VCaP (cell line): Measurements from ENCODE around the gene REEP6.

ENCODE experiments used
- H3K27ac ChIP-seq: fragments of 450-650 bp; 2 replicates; pipeline ENCODE4 v1.5.1; 2017
- TF ChIP-seq, protein P1 (sequence below): fragments of 450-650 bp; conservative IDR thresholded peaks from 2 replicates; pipeline ENCODE4 v1.5.1; 2017; ENCODE audit warnings: mild to moderate bottlenecking, moderate library complexity

The REEP6 gene

DNA sequence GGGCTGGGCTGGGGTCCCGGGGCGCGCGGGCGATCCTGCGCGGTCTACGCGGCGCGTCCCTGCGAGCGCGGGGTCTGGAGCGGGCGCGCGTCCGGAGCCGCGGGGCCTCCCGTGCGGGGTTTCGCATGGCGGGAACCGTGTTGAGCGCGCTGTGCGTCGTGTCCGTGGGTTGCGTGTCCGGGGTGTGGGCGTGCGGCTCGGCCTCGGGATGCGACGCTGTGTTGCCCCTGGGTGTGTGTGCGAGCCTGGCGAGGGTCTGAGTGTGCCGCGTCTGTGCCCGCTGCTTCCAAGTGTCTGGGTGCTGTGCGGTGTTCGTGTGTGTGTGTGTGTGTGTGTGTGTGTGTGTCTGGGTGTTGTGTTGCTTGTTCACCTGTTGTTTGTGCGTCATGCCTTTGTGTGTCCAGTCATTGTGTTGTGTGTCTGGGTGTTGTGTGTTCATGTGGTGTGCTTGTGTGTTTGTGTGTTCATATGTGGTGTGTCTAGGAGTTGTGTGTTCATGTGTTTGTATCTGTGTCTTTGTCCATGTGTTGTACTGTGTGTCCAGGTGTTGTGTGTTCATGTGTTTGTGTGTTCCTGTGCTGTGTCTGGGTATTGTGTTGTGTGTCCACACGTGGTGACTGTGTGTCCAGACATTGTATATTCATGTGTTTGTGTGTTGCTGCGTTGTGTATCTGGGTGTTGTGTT, 33.4 kb downstream of the REEP6 start:
- TF ChIP-seq, protein P1, sequence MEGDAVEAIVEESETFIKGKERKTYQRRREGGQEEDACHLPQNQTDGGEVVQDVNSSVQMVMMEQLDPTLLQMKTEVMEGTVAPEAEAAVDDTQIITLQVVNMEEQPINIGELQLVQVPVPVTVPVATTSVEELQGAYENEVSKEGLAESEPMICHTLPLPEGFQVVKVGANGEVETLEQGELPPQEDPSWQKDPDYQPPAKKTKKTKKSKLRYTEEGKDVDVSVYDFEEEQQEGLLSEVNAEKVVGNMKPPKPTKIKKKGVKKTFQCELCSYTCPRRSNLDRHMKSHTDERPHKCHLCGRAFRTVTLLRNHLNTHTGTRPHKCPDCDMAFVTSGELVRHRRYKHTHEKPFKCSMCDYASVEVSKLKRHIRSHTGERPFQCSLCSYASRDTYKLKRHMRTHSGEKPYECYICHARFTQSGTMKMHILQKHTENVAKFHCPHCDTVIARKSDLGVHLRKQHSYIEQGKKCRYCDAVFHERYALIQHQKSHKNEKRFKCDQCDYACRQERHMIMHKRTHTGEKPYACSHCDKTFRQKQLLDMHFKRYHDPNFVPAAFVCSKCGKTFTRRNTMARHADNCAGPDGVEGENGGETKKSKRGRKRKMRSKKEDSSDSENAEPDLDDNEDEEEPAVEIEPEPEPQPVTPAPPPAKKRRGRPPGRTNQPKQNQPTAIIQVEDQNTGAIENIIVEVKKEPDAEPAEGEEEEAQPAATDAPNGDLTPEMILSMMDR: no peak
- no peak overlapping the region for H3K27ac ChIP-seq

DNA sequence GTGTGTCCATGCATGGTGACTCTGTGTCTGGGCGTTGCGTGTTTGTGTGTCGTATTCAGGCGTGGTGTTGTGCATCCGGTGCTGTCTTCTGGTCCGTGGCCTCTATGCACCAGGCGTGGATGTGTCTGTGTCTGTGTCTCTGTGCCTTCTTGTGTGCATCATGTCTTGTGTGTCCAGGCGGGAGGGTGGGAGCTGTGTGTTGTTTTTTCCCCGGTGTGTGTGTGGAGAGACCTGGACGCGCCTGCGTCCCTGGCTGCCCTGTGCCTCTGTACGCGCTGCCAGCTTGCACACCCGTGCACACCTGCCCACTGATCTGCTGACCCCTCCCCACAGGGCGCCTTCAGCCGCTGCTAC, 34.0 kb downstream of the REEP6 start:
- TF ChIP-seq, protein P1: no peak
- H3K27ac ChIP-seq: no peak overlapping the region

DNA sequence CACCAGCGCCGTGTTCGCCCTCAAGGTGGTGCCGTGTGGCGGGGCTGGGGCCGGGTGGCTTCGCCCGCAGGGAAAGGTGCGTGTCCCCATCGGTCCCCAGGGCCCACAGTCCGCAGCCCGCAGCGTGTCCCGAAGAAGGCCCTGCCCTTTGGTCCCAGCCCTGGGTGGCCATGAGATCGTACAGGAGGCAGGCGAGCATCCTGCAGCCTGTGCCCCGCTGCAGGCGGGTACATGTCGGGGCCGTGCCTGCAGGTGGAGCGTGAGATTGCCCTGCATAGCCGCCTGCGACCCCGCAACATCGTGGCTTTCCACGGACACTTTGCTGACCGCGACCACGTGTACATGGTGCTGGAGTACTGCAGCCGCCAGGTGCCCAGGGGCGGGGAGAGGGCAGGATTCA, 34.4 kb downstream of the REEP6 start:
- no peak overlapping the region for H3K27ac ChIP-seq
- TF ChIP-seq, protein P1: no peak

DNA sequence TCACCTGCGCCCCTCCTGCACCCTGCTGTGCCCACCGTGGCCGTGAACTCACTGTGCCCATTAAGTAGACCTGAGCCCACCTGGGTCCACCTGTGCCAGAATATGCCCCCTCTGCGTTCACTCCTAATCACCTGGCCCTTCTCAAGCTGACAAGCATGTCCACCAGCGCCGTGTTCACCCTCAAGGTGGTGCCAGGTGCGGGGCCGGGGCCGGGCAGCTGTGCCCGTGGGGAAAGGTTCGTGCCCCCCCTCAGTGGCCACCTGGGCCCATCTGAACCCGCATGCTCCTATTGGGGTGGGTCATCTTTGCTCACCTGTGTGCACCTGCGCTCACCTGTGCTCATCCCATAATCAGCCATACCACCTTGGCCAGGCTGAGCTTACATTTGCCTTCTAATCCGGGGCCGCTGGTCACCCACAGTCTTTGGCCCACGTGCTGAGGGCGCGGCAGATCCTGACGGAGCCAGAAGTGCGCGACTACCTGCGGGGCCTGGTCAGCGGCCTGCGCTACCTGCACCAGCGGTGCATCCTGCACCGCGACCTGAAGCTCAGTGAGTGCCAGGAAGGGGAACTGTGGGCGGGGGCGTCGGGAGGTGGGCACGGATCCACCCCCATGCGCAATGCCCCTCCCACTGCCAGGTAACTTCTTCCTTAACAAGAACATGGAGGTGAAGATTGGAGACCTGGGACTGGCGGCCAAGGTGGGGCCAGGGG, 35.2 kb downstream of the REEP6 start:
- TF ChIP-seq, protein P1: no peak
- no peak overlapping the region for H3K27ac ChIP-seq

DNA sequence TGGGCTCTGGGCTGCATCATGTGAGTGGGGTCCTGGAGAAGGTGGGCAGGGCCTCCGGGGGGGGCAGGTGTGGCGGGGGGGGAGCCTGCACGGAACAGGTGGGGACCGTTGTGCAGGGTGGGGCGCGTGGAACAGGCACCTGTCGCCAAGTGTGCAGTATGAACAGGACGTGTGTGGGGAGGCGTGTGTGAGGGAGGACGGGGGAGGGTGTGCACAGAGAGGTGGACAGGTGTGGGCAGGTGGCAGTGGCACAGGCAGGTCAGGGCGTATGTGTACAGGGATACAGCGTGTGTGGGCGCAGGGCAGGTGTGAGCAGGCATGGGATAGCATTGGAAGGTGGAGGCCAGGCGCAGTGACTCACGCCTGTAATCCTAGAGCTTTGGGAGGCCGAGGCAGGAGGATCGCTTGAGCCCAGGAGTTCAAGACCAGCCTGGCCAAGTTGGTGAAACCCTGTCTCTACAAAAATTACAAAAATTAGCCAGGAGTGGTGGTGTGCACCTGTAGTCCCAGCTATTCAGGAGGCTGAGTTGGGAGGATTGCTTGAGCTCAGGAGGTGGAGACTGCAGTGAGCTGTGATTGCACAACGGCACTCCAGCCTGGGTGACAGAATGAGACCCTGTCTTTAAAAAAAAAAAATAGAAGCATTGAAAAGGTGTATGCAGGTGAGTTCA, 36.1 kb downstream of the REEP6 start:
- no peak overlapping the region for H3K27ac ChIP-seq
- TF ChIP-seq, protein P1: no peak

DNA sequence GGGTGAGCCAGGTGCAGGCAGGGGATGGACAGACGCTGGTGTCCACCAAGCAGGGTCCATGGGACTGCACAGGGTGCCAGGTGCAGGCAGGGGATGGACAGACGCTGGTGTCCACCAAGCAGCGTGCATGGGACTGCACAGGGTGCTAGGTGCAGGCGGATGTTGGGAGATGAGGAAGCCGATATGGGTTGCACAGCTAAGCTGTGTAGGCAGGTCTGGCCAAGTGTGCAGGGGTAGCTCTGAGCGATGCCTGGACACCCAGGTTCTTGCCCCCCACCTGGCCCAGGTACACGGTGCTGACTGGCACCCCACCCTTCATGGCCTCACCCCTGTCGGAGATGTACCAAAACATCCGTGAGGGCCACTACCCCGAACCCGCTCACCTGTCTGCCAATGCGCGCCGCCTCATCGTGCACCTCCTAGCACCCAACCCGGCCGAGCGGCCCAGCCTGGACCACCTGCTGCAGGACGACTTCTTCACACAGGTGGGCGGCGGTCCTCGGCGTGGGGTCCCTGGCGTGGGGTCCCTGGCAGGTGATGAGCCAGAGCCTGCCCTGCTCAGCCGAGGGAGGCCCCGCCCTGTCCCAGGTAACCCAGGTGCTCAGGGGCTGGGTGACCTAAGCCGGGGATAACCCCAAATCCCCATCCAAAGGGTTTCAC, 36.8 kb downstream of the REEP6 start:
- no peak overlapping the region for H3K27ac ChIP-seq
- TF ChIP-seq, protein P1: no peak
